WTC11 (cell line): ENCODE measurements around the gene GRM1.

Experiments used
- FOXJ3 ChIP-seq: sonication (generic); formaldehyde crosslinking; IDR thresholded peaks from 2 replicates; pipeline ENCODE4 v1.9.0; 2021; ENCODE audit warnings: missing genetic modification reagents, mild to moderate bottlenecking, borderline replicate concordance
- JUN ChIP-seq: sonication (generic); formaldehyde crosslinking; IDR thresholded peaks from 2 replicates; pipeline ENCODE4 v1.8.0; 2023; ENCODE audit warnings: mild to moderate bottlenecking, missing genetic modification reagents
- TCF7 ChIP-seq: sonication (generic); formaldehyde crosslinking; IDR thresholded peaks from 2 replicates; pipeline ENCODE4 v1.8.0; 2022; ENCODE audit warnings: mild to moderate bottlenecking, low read depth, missing genetic modification reagents, moderate library complexity
- TF ChIP-seq, protein P1 (sequence below): fragments of 200-600 bp; IDR thresholded peaks from 2 replicates; pipeline ENCODE4 v1.8.0; 2022; ENCODE audit warnings: antibody characterized with exemption

- TF ChIP-seq, protein P1, sequence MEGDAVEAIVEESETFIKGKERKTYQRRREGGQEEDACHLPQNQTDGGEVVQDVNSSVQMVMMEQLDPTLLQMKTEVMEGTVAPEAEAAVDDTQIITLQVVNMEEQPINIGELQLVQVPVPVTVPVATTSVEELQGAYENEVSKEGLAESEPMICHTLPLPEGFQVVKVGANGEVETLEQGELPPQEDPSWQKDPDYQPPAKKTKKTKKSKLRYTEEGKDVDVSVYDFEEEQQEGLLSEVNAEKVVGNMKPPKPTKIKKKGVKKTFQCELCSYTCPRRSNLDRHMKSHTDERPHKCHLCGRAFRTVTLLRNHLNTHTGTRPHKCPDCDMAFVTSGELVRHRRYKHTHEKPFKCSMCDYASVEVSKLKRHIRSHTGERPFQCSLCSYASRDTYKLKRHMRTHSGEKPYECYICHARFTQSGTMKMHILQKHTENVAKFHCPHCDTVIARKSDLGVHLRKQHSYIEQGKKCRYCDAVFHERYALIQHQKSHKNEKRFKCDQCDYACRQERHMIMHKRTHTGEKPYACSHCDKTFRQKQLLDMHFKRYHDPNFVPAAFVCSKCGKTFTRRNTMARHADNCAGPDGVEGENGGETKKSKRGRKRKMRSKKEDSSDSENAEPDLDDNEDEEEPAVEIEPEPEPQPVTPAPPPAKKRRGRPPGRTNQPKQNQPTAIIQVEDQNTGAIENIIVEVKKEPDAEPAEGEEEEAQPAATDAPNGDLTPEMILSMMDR: no peak
- TF ChIP-seq JUN (CRISPR knock-in tag) (no peak), TCF7 (no peak), FOXJ3 (no peak)
Observed at GRCh38 chr6:146040360-146040759, 11.5 kb downstream of the GRM1 start.
